DND-41 (cell line): Measurements from ENCODE around the gene ZBTB32.

Experiments
- ATAC-seq: fragments of 200-7000 bp; cut with Tn5 transposase; 3 replicates; pipeline ENCODE4 v1.9.1; 2021; ENCODE audit warnings: low read depth; ENCODE audit not compliant: insufficient read depth
- DNase-seq: peaks from one replicate; pipeline ENCODE4 v3.0.0-alpha.2; 2020
- H2AFZ ChIP-seq: 2 replicates; pipeline ENCODE4 v1.6.0; 2012; ENCODE audit warnings: low read depth, low read length
- H3K27ac ChIP-seq: 2 replicates; pipeline ENCODE4 v1.5.1; 2012; ENCODE audit warnings: low read length, inconsistent platforms
- H3K27me3 ChIP-seq: fragments of 200-600 bp; sonication (generic); 2 replicates; pipeline ENCODE4 v1.6.0; 2012; ENCODE audit warnings: low read length, mild to moderate bottlenecking, inconsistent platforms; ENCODE audit not compliant: insufficient read depth, poor library complexity
- H3K36me3 ChIP-seq: 2 replicates; pipeline ENCODE4 v1.5.1; 2012; ENCODE audit warnings: low read length, inconsistent platforms; ENCODE audit not compliant: insufficient read depth
- H3K4me1 ChIP-seq: 2 replicates; pipeline ENCODE4 v1.5.1; 2012; ENCODE audit warnings: mild to moderate bottlenecking, low read length; ENCODE audit not compliant: insufficient read depth
- H3K4me2 ChIP-seq: 2 replicates; pipeline ENCODE4 v1.6.0; 2012; ENCODE audit warnings: mild to moderate bottlenecking, moderate library complexity, low read length, inconsistent platforms; ENCODE audit not compliant: insufficient read depth
- H3K4me3 ChIP-seq, 2 experiments: fragments of 200-600 bp in 1 of 2; shearing (Covaris generic) in 1 of 2; 2 replicates each; pipeline ENCODE4 v1.5.1; 2012 to 2016; ENCODE audit warnings: inconsistent platforms in 2 of 2, low read length in 2 of 2, mild to moderate bottlenecking in 2 of 2, low read depth in 1 of 2, moderate library complexity in 1 of 2
- H3K79me2 ChIP-seq: 2 replicates; pipeline ENCODE4 v1.6.0; 2012; ENCODE audit warnings: low read length, inconsistent platforms; ENCODE audit not compliant: insufficient read depth
- H3K9ac ChIP-seq: 2 replicates; pipeline ENCODE4 v1.6.0; 2012; ENCODE audit warnings: low read depth, mild to moderate bottlenecking, inconsistent platforms, low read length, moderate library complexity
- H3K9me3 ChIP-seq: 2 replicates; pipeline ENCODE4 v1.5.1; 2012; ENCODE audit warnings: low read length, moderate library complexity, mild to moderate bottlenecking, inconsistent platforms; ENCODE audit not compliant: insufficient read depth, severe bottlenecking
- H4K20me1 ChIP-seq: 2 replicates; pipeline ENCODE4 v1.6.0; 2012; ENCODE audit warnings: low read length; ENCODE audit not compliant: insufficient read depth
- CTCF ChIP-seq: IDR thresholded peaks from 2 replicates; pipeline ENCODE4 v1.5.1; 2012; ENCODE audit warnings: borderline replicate concordance, low read length, moderate library complexity, mild to moderate bottlenecking; ENCODE audit not compliant: poor library complexity, severe bottlenecking; ENCODE audit errors: extremely low read depth
- EZH2 ChIP-seq: IDR thresholded peaks from 3 replicates; pipeline ENCODE4 v1.6.1; 2012; ENCODE audit warnings: borderline replicate concordance, low read depth, mild to moderate bottlenecking, moderate library complexity, low read length, inconsistent platforms; ENCODE audit not compliant: severe bottlenecking

ZBTB32 gene

GRCh38 chr19:35734273-35734672 is 29.9 kb downstream of the ZBTB32 start:
- Histone ChIP-seq H3K4me3 (no peak overlapping the region), H4K20me1 (peaks cover 41% of the 10 kb centered on the region), H3K4me2 (no peak overlapping the region), H2AFZ (no peak overlapping the region), H3K9ac (no peak overlapping the region), H3K27ac (no peak overlapping the region), H3K36me3 (peaks cover 95% of the 10 kb centered on the region), H3K27me3 (no peaks in the 10 kb centered on the region), H3K4me1 (peaks cover 3% of the 10 kb centered on the region), H3K79me2 (no peaks in the 10 kb centered on the region), H3K9me3 (no peaks in the 10 kb centered on the region)
- no peak for ATAC-seq
- no peak for DNase-seq
- TF ChIP-seq CTCF (no peak), EZH2 (no peak)

- Histone ChIP-seq H4K20me1 (peaks cover 41% of the 10 kb centered on the region), H3K36me3 (peaks cover 90% of the 10 kb centered on the region)
Observed at GRCh38 chr19:35734889-35735288, 30.5 kb downstream of the ZBTB32 start.

GRCh38 chr19:35736913-35737886 is 32.8 kb downstream of the ZBTB32 start:
- no peaks in the 10 kb centered on the region for H3K79me2 ChIP-seq
- H3K9me3 ChIP-seq = no peaks in the 10 kb centered on the region
- H2AFZ ChIP-seq = no peak overlapping the region
- DNase-seq = no peak
- no peak for TF ChIP-seq EZH2
- TF ChIP-seq CTCF = peak; percentile 42
- H3K4me2 ChIP-seq = no peak overlapping the region
- peaks cover 30% of the 10 kb centered on the region for H3K4me1 ChIP-seq
- peaks cover 26% of the 10 kb centered on the region for H4K20me1 ChIP-seq
- H3K27ac ChIP-seq = no peak overlapping the region
- no peak for ATAC-seq
- peaks cover 68% of the 10 kb centered on the region for H3K36me3 ChIP-seq
- H3K9ac ChIP-seq = no peak overlapping the region
- H3K27me3 ChIP-seq = no peaks in the 10 kb centered on the region
- H3K4me3 ChIP-seq = no peak overlapping the region

More at GRCh38 chr19:35734889-35735288, 30.5 kb downstream of the ZBTB32 start:
- H3K27ac ChIP-seq = no peak overlapping the region
- H3K9me3 ChIP-seq = no peaks in the 10 kb centered on the region
- no peak overlapping the region for H3K4me3 ChIP-seq
- TF ChIP-seq CTCF (no peak), EZH2 (no peak)
- no peak overlapping the region for H3K4me2 ChIP-seq
- H2AFZ ChIP-seq = no peak overlapping the region
- peaks cover 9% of the 10 kb centered on the region for H3K4me1 ChIP-seq
- DNase-seq = no peak
- H3K9ac ChIP-seq = no peak overlapping the region
- no peaks in the 10 kb centered on the region for H3K27me3 ChIP-seq
- ATAC-seq = no peak
- H3K79me2 ChIP-seq = no peaks in the 10 kb centered on the region
